ENCODE results near the gene MYH11.
"Not testable (repeated sequence)": the region's sequence is repeated elsewhere in the genome, so short reads cannot be mapped to it uniquely, and the experiment has no call there.

GRCh38 chr16:15655561-15655960 lies 201.3 kb downstream of the MYH11 start:
- not testable (repeated sequence) for TF ChIP-seq POLR2A (IDR thresholded peaks at IDR 0.05; ENCODE audit: low read depth, low read length); POLR2AphosphoS5 (IDR thresholded peaks at IDR 0.05; ENCODE audit: low read depth, low read length); TAF1 (IDR thresholded peaks at IDR 0.05; ENCODE audit: borderline replicate concordance, low read depth, low read length)
